Ovary (tissue), 3 donors: ENCODE measurements around the gene CFAP20.

Source experiments
- EP300 ChIP-seq: sonication (generic); formaldehyde crosslinking; IDR thresholded peaks from one replicate; pipeline ENCODE4 v1.6.1; 2017; ENCODE audit warnings: antibody characterized with exemption
- POLR2A ChIP-seq: fragments of 450-650 bp; IDR thresholded peaks from one replicate; pipeline ENCODE4 v1.6.1; 2017; ENCODE audit warnings: antibody characterized with exemption, mild to moderate bottlenecking, moderate library complexity
- TF ChIP-seq, protein P1 (sequence below), 3 donors: fragments of 450-650 bp in 2 of 3; fragments of 200-600 bp in 1 of 3; IDR thresholded peaks; one replicate each; pipeline versions ENCODE4 v1.5.1 to v1.8.0; 2016 to 2022; ENCODE audit warnings: antibody characterized with exemption in 3 of 3, mild to moderate bottlenecking in 1 of 3
- donor health status: DM: no; HTN: no; CAD: no.

GRCh38 chr16:58152246-58152868, 23.2 kb upstream of the CFAP20 start:
- TF ChIP-seq, protein P1, sequence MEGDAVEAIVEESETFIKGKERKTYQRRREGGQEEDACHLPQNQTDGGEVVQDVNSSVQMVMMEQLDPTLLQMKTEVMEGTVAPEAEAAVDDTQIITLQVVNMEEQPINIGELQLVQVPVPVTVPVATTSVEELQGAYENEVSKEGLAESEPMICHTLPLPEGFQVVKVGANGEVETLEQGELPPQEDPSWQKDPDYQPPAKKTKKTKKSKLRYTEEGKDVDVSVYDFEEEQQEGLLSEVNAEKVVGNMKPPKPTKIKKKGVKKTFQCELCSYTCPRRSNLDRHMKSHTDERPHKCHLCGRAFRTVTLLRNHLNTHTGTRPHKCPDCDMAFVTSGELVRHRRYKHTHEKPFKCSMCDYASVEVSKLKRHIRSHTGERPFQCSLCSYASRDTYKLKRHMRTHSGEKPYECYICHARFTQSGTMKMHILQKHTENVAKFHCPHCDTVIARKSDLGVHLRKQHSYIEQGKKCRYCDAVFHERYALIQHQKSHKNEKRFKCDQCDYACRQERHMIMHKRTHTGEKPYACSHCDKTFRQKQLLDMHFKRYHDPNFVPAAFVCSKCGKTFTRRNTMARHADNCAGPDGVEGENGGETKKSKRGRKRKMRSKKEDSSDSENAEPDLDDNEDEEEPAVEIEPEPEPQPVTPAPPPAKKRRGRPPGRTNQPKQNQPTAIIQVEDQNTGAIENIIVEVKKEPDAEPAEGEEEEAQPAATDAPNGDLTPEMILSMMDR (IDR thresholded peaks at IDR 0.05), result no peak
- no peak for TF ChIP-seq POLR2A
- no peak for TF ChIP-seq EP300
